Measurements from ENCODE around the gene CEP128. TPM values are rescaled to one million over a fixed set of nuclear protein-coding genes. Genes with fewer than 3 reads are reported as not detected.

CEP128 gene
- polyA plus RNA-seq, 1 of the 3 experiments (the other 2 are of a cell fraction): 1.2 TPM

DNA sequence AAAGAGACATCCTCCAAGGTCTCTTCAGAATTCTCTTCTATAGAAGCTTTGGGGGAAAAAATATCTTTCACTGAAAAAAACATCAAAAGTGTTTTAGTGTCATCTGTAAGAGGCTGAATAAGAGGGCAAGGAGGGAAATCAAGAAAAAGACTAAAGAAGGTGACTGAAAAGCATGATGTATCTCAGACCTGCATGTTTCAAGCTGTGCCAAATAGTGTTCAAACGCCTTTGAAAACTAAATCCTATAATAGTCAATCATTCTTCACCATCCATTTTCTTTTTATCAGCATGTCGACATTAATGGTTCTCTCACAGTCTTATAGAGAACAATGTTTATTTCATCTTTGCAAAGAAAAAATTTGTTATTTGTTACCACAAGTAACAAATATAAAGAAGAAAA lies 94.5 kb downstream of the CEP128 start:
- Histone ChIP-seq H3K4me3 (ENCODE audit: low read depth in 2 of 2, low read length in 1 of 2) (no peak overlapping the region), H3K27ac (ENCODE audit: low read depth in 2 of 2, low read length in 1 of 2) (no peak overlapping the region), H3K4me1 (ENCODE audit: control insufficient read depth in 1 of 2, insufficient read depth in 2 of 2, low read depth in 1 of 2, low read length in 1 of 2) (0 out of 4 replicates have a peak, but pooled peaks cover 0 to 3% of the 10 kb centered on the region in 2 experiments), H2AFZ (ENCODE audit: low read depth) (no peak overlapping the region), H3K9ac (no peak overlapping the region), H3K9me3 (peaks cover 3% of the 10 kb centered on the region; the same call in 1 of the 2 replicates), H4K20me1 (ENCODE audit: insufficient read depth) (no peaks in the 10 kb centered on the region), H3K36me3 (replicated peaks in 1 of 2; ENCODE audit: control insufficient read depth in 1 of 2, insufficient read depth in 2 of 2, low read length in 1 of 2) (peaks cover 0 to 3% of the 10 kb centered on the region in 2 experiments), H3K79me2 (ENCODE audit: insufficient read depth) (no peaks in the 10 kb centered on the region), H3K9me2 (no peaks in the 10 kb centered on the region), H3F3A (replicated peaks; ENCODE audit: insufficient read depth) (peaks cover 5% of the 10 kb centered on the region), H3K27me3 (ENCODE audit: insufficient read depth) (no peaks in the 10 kb centered on the region), H3K4me2 (no peak overlapping the region)
- 91% methylated on average over 2 of the region's 2 CpGs for WGBS (ENCODE audit: low lambda C conversion rate)
- TF ChIP-seq USF2 (IDR thresholded peaks at IDR 0.05; ENCODE audit: borderline replicate concordance, low read depth, low read length) (no peak), PBX3 (IDR thresholded peaks at IDR 0.05) (no peak)
- DNase-seq: no peak
- POLR2A ChIA-PET: no interaction called here
- CTCF ChIA-PET: interaction anchor here (1.6 to 2.0 kb wide), 3 partner anchors 633 to 791 kb away, joined by 7 to 8 read pairs (median 7); no protein-coding TSS in a partner anchor

- Histone ChIP-seq H3K36me3 (replicated peaks in 1 of 2; ENCODE audit: control insufficient read depth in 1 of 2, insufficient read depth in 2 of 2, low read length in 1 of 2) (peaks cover 0 to 4% of the 10 kb centered on the region in 2 experiments), H3F3A (replicated peaks; ENCODE audit: insufficient read depth) (no peaks in the 10 kb centered on the region), H3K4me1 (ENCODE audit: control insufficient read depth in 1 of 2, insufficient read depth in 2 of 2, low read depth in 1 of 2, low read length in 1 of 2) (0 out of 4 replicates have a peak, but pooled peaks cover 0 to 3% of the 10 kb centered on the region in 2 experiments), H2AFZ (ENCODE audit: low read depth) (no peak overlapping the region), H4K20me1 (ENCODE audit: insufficient read depth) (no peaks in the 10 kb centered on the region), H3K9ac (no peak overlapping the region), H3K4me3 (ENCODE audit: low read depth in 2 of 2, low read length in 1 of 2) (no peak overlapping the region), H3K27ac (ENCODE audit: low read depth in 2 of 2, low read length in 1 of 2) (no peak overlapping the region), H3K27me3 (ENCODE audit: insufficient read depth) (no peaks in the 10 kb centered on the region), H3K9me2 (no peaks in the 10 kb centered on the region), H3K79me2 (ENCODE audit: insufficient read depth) (no peaks in the 10 kb centered on the region), H3K4me2 (no peak overlapping the region), H3K9me3 (peaks cover 3% of the 10 kb centered on the region; the same call in 1 of the 2 replicates)
- CTCF ChIA-PET: interaction anchor here (1.6 to 2.0 kb wide), 3 partner anchors 632 to 789 kb away, joined by 7 to 8 read pairs (median 7); no protein-coding TSS in a partner anchor
- 96% methylated on average over 4 of the region's 4 CpGs for WGBS (ENCODE audit: low lambda C conversion rate)
- POLR2A ChIA-PET: no interaction called here
- no peak for DNase-seq
- TF ChIP-seq, protein P1, sequence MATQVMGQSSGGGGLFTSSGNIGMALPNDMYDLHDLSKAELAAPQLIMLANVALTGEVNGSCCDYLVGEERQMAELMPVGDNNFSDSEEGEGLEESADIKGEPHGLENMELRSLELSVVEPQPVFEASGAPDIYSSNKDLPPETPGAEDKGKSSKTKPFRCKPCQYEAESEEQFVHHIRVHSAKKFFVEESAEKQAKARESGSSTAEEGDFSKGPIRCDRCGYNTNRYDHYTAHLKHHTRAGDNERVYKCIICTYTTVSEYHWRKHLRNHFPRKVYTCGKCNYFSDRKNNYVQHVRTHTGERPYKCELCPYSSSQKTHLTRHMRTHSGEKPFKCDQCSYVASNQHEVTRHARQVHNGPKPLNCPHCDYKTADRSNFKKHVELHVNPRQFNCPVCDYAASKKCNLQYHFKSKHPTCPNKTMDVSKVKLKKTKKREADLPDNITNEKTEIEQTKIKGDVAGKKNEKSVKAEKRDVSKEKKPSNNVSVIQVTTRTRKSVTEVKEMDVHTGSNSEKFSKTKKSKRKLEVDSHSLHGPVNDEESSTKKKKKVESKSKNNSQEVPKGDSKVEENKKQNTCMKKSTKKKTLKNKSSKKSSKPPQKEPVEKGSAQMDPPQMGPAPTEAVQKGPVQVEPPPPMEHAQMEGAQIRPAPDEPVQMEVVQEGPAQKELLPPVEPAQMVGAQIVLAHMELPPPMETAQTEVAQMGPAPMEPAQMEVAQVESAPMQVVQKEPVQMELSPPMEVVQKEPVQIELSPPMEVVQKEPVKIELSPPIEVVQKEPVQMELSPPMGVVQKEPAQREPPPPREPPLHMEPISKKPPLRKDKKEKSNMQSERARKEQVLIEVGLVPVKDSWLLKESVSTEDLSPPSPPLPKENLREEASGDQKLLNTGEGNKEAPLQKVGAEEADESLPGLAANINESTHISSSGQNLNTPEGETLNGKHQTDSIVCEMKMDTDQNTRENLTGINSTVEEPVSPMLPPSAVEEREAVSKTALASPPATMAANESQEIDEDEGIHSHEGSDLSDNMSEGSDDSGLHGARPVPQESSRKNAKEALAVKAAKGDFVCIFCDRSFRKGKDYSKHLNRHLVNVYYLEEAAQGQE (IDR thresholded peaks at IDR 0.05; ENCODE audit: low read depth, low read length): no peak
- TF ChIP-seq MEF2A (IDR thresholded peaks at IDR 0.05; ENCODE audit: borderline replicate concordance, low read depth) (no peak), NFIC (IDR thresholded peaks at IDR 0.05; ENCODE audit: borderline replicate concordance) (no peak), FOSL2 (IDR thresholded peaks at IDR 0.05; ENCODE audit: borderline replicate concordance, low read depth) (no peak), CHD2 (IDR thresholded peaks at IDR 0.05; ENCODE audit: low read length, partially characterized antibody) (no peak), POLR2AphosphoS5 (IDR thresholded peaks at IDR 0.05; ENCODE audit: low read depth, low read length) (no peak), JUND (IDR thresholded peaks at IDR 0.05) (no peak), MXI1 (IDR thresholded peaks at IDR 0.05; ENCODE audit: low read depth, low read length) (no peak), GATA2 (CRISPR knock-in tag; IDR thresholded peaks at IDR 0.05) (no peak), SIN3A (IDR thresholded peaks at IDR 0.05; ENCODE audit: borderline replicate concordance, low read depth, low read length) (no peak), PBX3 (IDR thresholded peaks at IDR 0.05) (no peak)
Observed at GRCh38 chr14:80845856-80846255, 95.7 kb downstream of the CEP128 start.

All from SK-N-SH (cell line).